Heart left ventricle (tissue), 13 donors: ENCODE measurements around the gene SIRT6.

ENCODE experiments used
- POLR2A ChIP-seq, 2 donors: fragments of 450-650 bp; IDR thresholded peaks; one replicate each; pipeline ENCODE4 v1.6.1; 2017; ENCODE audit warnings: antibody characterized with exemption in 2 of 2, mild to moderate bottlenecking in 2 of 2, moderate library complexity in 2 of 2
- TF ChIP-seq, protein P1 (sequence below), 12 donors: fragments of 200-600 bp; sonication (generic) in 4 of 12; IDR thresholded peaks; one replicate each; pipeline versions ENCODE4 v1.5.0 to v1.8.0; 2018 to 2022; ENCODE audit warnings: antibody characterized with exemption in 12 of 12, mild to moderate bottlenecking in 5 of 12
- donor health status: ischemic (EF 13 %, LVEDD 7.1; RV severe dilation, severe dysfunction).
- donor health status: DM: no; HTN: yes; CAD: no.
- donor health status: DM: no; HTN: no; CAD: no.
- donor health status: ischemic (EF 25% LVEDD 6.9; RV normal size, moderate dysfunction).
- donor health status: ischemic (EF 25% LVEDD 5.7; RV mildly dilated, moderate dysfunction).
- donor health status: ischemic (EF 35%, LVEDD 5.7; RV mildly dilated, moderate dysfunction).
- donor health status: nonischemic (EF 11% LVEDD 7.7; RV severe dilation, severe dysfunction).
- donor health status: DM: yes; HTN: yes; CAD: no.
- donor health status: PGD.
- donor health status: ischemic (EF 29% LVEDD 5.4; RV normal size, mild dysfunction).
- donor health status: nonischemic (EF 23%, LVEDD 6.1; RV moderate dilation, normal function).

- TF ChIP-seq, protein P1, sequence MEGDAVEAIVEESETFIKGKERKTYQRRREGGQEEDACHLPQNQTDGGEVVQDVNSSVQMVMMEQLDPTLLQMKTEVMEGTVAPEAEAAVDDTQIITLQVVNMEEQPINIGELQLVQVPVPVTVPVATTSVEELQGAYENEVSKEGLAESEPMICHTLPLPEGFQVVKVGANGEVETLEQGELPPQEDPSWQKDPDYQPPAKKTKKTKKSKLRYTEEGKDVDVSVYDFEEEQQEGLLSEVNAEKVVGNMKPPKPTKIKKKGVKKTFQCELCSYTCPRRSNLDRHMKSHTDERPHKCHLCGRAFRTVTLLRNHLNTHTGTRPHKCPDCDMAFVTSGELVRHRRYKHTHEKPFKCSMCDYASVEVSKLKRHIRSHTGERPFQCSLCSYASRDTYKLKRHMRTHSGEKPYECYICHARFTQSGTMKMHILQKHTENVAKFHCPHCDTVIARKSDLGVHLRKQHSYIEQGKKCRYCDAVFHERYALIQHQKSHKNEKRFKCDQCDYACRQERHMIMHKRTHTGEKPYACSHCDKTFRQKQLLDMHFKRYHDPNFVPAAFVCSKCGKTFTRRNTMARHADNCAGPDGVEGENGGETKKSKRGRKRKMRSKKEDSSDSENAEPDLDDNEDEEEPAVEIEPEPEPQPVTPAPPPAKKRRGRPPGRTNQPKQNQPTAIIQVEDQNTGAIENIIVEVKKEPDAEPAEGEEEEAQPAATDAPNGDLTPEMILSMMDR (IDR thresholded peaks at IDR 0.05): no peak
- no peak for TF ChIP-seq POLR2A (IDR thresholded peaks at IDR 0.05)
Measured at GRCh38 chr19:4138445-4138844, 43.9 kb downstream of the SIRT6 start.
